SK-N-SH treated with all-trans-retinoic acid at 6 μM for 48 hours (cell line): Measurements from ENCODE around the gene SCAND1.

Source experiments
- ATAC-seq: fragments of 200-7000 bp; cut with Tn5 transposase; 3 replicates; pipeline ENCODE4 v1.9.1; 2020; ENCODE audit warnings: mild to moderate bottlenecking, moderate library complexity
- ARNTL ChIP-seq: fragments of 450-650 bp; formaldehyde crosslinking; IDR thresholded peaks from 2 replicates; pipeline ENCODE4 v1.5.0; 2020; ENCODE audit warnings: low read depth, mild to moderate bottlenecking, moderate library complexity, borderline replicate concordance
- BACH2 ChIP-seq: fragments of 250-450 bp; sonication (Bioruptor Pico); IDR thresholded peaks from 2 replicates; pipeline ENCODE4 v1.9.0; 2021; ENCODE audit warnings: mild to moderate bottlenecking, borderline replicate concordance
- CREB5 ChIP-seq: fragments of 250-450 bp; sonication (Bioruptor Pico); IDR thresholded peaks from 2 replicates; pipeline ENCODE4 v1.5.1; 2020; ENCODE audit warnings: low read depth, mild to moderate bottlenecking, moderate library complexity
- CSDC2 ChIP-seq: fragments of 250-450 bp; sonication (Bioruptor Pico); IDR thresholded peaks from 2 replicates; pipeline ENCODE4 v1.5.0; 2020; ENCODE audit warnings: mild to moderate bottlenecking, moderate library complexity
- CSRNP3 ChIP-seq: fragments of 250-450 bp; sonication (Bioruptor Pico); IDR thresholded peaks from 2 replicates; pipeline ENCODE4 v1.5.1; 2021; ENCODE audit warnings: mild to moderate bottlenecking, moderate library complexity
- ESRRG ChIP-seq: fragments of 250-450 bp; sonication (Bioruptor Pico); IDR thresholded peaks from 2 replicates; pipeline ENCODE4 v1.6.1; 2021; ENCODE audit warnings: mild to moderate bottlenecking
- PATZ1 ChIP-seq: fragments of 250-450 bp; sonication (Bioruptor Pico); IDR thresholded peaks from 2 replicates; pipeline ENCODE4 v1.8.0; 2020; ENCODE audit warnings: mild to moderate bottlenecking, moderate library complexity, borderline replicate concordance
- PPARA ChIP-seq: fragments of 250-450 bp; sonication (Bioruptor Pico); IDR thresholded peaks from 2 replicates; pipeline ENCODE4 v1.5.0; 2020; ENCODE audit warnings: mild to moderate bottlenecking, borderline replicate concordance
- RARB ChIP-seq: fragments of 250-450 bp; sonication (Bioruptor Pico); IDR thresholded peaks from 2 replicates; pipeline ENCODE4 v1.8.0; 2021; ENCODE audit warnings: mild to moderate bottlenecking, moderate library complexity
- SNAI2 ChIP-seq: fragments of 250-450 bp; sonication (Bioruptor Pico); IDR thresholded peaks from 2 replicates; pipeline ENCODE4 v1.5.0; 2020; ENCODE audit warnings: mild to moderate bottlenecking, moderate library complexity
- TOX ChIP-seq: fragments of 250-450 bp; sonication (Bioruptor Pico); IDR thresholded peaks from 2 replicates; pipeline ENCODE4 v1.8.0; 2021; ENCODE audit warnings: mild to moderate bottlenecking, moderate library complexity, borderline replicate concordance
- TSHZ2 ChIP-seq: fragments of 250-450 bp; sonication (Bioruptor Pico); IDR thresholded peaks from 2 replicates; pipeline ENCODE4 v1.5.0; 2020; ENCODE audit warnings: mild to moderate bottlenecking, moderate library complexity
- ZFP3 ChIP-seq: fragments of 250-450 bp; sonication (Bioruptor Pico); IDR thresholded peaks from 2 replicates; pipeline ENCODE4 v1.5.0; 2020; ENCODE audit warnings: mild to moderate bottlenecking, moderate library complexity
- ZNF565 ChIP-seq: fragments of 450-650 bp; formaldehyde crosslinking; conservative IDR thresholded peaks from 2 replicates; pipeline ENCODE4 v1.5.0; 2020; ENCODE audit warnings: low read depth, mild to moderate bottlenecking, moderate library complexity
- ZNF70 ChIP-seq: fragments of 450-650 bp; formaldehyde crosslinking; IDR thresholded peaks from 2 replicates; pipeline ENCODE4 v1.5.0; 2020; ENCODE audit warnings: mild to moderate bottlenecking, moderate library complexity

Gene SCAND1

GRCh38 chr20:35994994-35995453 is 40.7 kb upstream of the SCAND1 start (continued):
- TF ChIP-seq CREB5 (CRISPR knock-in tag): no peak
- no peak for TF ChIP-seq CSDC2
- no peak for TF ChIP-seq TOX
- no peak for TF ChIP-seq PATZ1
- TF ChIP-seq, all 23 proteins: peak for 0

GRCh38 chr20:35992713-35993335 is 38.5 kb upstream of the SCAND1 start:
- ATAC-seq: peak; percentile 86
- TF ChIP-seq ZNF565 (CRISPR knock-in tag): no peak
- no peak for TF ChIP-seq PATZ1
- TF ChIP-seq PPARA: no peak
- no peak for TF ChIP-seq ZNF70 (CRISPR knock-in tag)
- no peak for TF ChIP-seq ARNTL (CRISPR knock-in tag)
- no peak for TF ChIP-seq BACH2 (CRISPR knock-in tag)
- TF ChIP-seq RARB (CRISPR knock-in tag): no peak
- no peak for TF ChIP-seq ZFP3 (CRISPR knock-in tag)
- no peak for TF ChIP-seq CSRNP3 (CRISPR knock-in tag)
- no peak for TF ChIP-seq CSDC2

GRCh38 chr20:35991142-35991771 is 37.0 kb upstream of the SCAND1 start:
- peak; percentile 71 for ATAC-seq
- TF ChIP-seq RARB (CRISPR knock-in tag) (no peak), TSHZ2 (CRISPR knock-in tag) (no peak), ESRRG (CRISPR knock-in tag) (no peak), SNAI2 (CRISPR knock-in tag) (no peak)

GRCh38 chr20:35988910-35989463 is 34.7 kb upstream of the SCAND1 start:
- no peak for ATAC-seq
- TF ChIP-seq TOX: no peak
- TF ChIP-seq CSDC2: no peak
- no peak for TF ChIP-seq ZNF70 (CRISPR knock-in tag)
- TF ChIP-seq PATZ1: no peak
- TF ChIP-seq TSHZ2 (CRISPR knock-in tag): no peak
- TF ChIP-seq ZNF565 (CRISPR knock-in tag): no peak
- no peak for TF ChIP-seq CSRNP3 (CRISPR knock-in tag)
- TF ChIP-seq, all 23 proteins: peak for 0
